K562 (cell line): Measurements from ENCODE around the gene C1orf198.

Source experiments
- CTCF ChIP-seq, 3 experiments: IDR thresholded peaks in 2 of 3; conservative IDR thresholded peaks in 1 of 3; 2 replicates each; pipeline ENCODE4 v1.5.1; 2011 to 2012; ENCODE audit warnings: low read length in 3 of 3, mild to moderate bottlenecking in 3 of 3, control low read depth in 2 of 3, improper control_type of control experiment in 1 of 3, inconsistent platforms in 1 of 3, low read depth in 1 of 3, mixed read lengths in 1 of 3, moderate library complexity in 1 of 3; ENCODE audit not compliant: insufficient read depth in 2 of 3
- ELF1 ChIP-seq: fragments of 200-800 bp; sonication (Bioruptor generic); IDR thresholded peaks from 2 replicates; pipeline ENCODE4 v1.6.1; 2016; ENCODE audit warnings: missing genetic modification characterization, missing compliant biosample characterization
- KAT7 ChIP-seq: sonication (generic); formaldehyde crosslinking; IDR thresholded peaks from 2 replicates; pipeline ENCODE4 v1.8.0; 2022; ENCODE audit warnings: missing genetic modification reagents, mild to moderate bottlenecking, borderline replicate concordance
- MAFK ChIP-seq: IDR thresholded peaks from 2 replicates; pipeline ENCODE4 v1.6.1; 2011; ENCODE audit warnings: low read length, improper control_type of control experiment
- MAX ChIP-seq: sonication (generic); formaldehyde crosslinking; IDR thresholded peaks from 2 replicates; pipeline ENCODE4 v1.9.0; 2022; ENCODE audit warnings: mild to moderate bottlenecking, missing genetic modification reagents
- POLR2A ChIP-seq: fragments of 450-650 bp; conservative IDR thresholded peaks from 2 replicates; pipeline ENCODE4 v1.6.1; 2016
- POLR2AphosphoS5 ChIP-seq: IDR thresholded peaks from 2 replicates; pipeline ENCODE4 v1.6.1; 2011; ENCODE audit warnings: mild to moderate bottlenecking, low read depth, low read length, moderate library complexity; ENCODE audit not compliant: control insufficient read depth, insufficient read depth
- SMARCB1 ChIP-seq: IDR thresholded peaks from 2 replicates; pipeline ENCODE4 v1.6.1; 2011; ENCODE audit warnings: improper control_type of control experiment, low read depth; ENCODE audit not compliant: insufficient read length
- TAF1 ChIP-seq: IDR thresholded peaks from 2 replicates; pipeline ENCODE4 v1.6.1; 2011; ENCODE audit warnings: mild to moderate bottlenecking, low read length, moderate library complexity; ENCODE audit not compliant: insufficient read depth, control insufficient read depth, severe bottlenecking; ENCODE audit errors: extremely low read depth
- ZNF24 ChIP-seq: fragments of 450-650 bp; IDR thresholded peaks from 2 replicates; pipeline ENCODE4 v1.6.1; 2016
- ZNF274 ChIP-seq: IDR thresholded peaks from 2 replicates; pipeline ENCODE4 v1.6.1; 2011; ENCODE audit warnings: low read depth, mild to moderate bottlenecking, low read length, moderate library complexity, borderline replicate concordance

- TF ChIP-seq TAF1: no peak
- TF ChIP-seq POLR2AphosphoS5: no peak
- TF ChIP-seq MAX (CRISPR knock-in tag): no peak
- no peak for TF ChIP-seq POLR2A
- TF ChIP-seq ZNF24: no peak
- no peak for TF ChIP-seq ELF1 (tag)
- no peak for TF ChIP-seq ZNF274
- no peak for TF ChIP-seq CTCF (IDR thresholded peaks at IDR 0.05 in 2 of 3, conservative IDR thresholded peaks at IDR 0.05 in 1 of 3; ENCODE audit: insufficient read depth in 2 of 3, low read depth in 1 of 3, low read length in 3 of 3)
- TF ChIP-seq SMARCB1: no peak
- TF ChIP-seq MAFK: no peak
- no peak for TF ChIP-seq KAT7 (CRISPR knock-in tag)
Observed at GRCh38 chr1:230794871-230795605, 73.3 kb downstream of the C1orf198 start.
